C4-2B (cell line): Measurements from ENCODE around the gene HAAO.

ENCODE experiments used
- ZFX ChIP-seq: fragments of 450-650 bp; IDR thresholded peaks from 2 replicates; pipeline ENCODE4 v1.6.1; 2017
- TF ChIP-seq, protein P1 (sequence below): fragments of 450-650 bp; conservative IDR thresholded peaks from 2 replicates; pipeline ENCODE4 v1.5.1; 2017; ENCODE audit warnings: mild to moderate bottlenecking

DNA sequence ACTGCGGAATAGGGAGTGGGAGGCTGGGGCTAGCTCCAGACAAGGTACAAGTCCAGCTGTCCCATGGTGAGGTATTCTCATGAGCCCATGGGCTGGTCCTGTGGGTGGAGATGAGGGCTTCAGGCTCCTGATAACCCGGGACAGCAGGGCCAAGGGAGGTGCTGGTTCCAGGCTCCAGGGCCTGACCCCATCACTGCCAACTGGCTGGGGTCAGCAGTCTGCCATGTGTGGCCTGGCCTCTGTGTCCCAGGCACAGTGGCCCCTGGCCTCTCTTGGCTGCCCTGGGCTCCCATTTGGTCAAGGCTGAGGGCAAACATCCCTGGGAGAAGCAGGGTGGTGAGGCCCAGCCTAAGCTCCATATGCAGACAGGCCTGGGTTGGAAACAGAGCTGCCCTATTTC lies 27.5 kb downstream of the HAAO start:
- TF ChIP-seq, protein P1, sequence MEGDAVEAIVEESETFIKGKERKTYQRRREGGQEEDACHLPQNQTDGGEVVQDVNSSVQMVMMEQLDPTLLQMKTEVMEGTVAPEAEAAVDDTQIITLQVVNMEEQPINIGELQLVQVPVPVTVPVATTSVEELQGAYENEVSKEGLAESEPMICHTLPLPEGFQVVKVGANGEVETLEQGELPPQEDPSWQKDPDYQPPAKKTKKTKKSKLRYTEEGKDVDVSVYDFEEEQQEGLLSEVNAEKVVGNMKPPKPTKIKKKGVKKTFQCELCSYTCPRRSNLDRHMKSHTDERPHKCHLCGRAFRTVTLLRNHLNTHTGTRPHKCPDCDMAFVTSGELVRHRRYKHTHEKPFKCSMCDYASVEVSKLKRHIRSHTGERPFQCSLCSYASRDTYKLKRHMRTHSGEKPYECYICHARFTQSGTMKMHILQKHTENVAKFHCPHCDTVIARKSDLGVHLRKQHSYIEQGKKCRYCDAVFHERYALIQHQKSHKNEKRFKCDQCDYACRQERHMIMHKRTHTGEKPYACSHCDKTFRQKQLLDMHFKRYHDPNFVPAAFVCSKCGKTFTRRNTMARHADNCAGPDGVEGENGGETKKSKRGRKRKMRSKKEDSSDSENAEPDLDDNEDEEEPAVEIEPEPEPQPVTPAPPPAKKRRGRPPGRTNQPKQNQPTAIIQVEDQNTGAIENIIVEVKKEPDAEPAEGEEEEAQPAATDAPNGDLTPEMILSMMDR = no peak
- TF ChIP-seq ZFX = no peak
